Measurements from ENCODE around the gene EGFR. TPM values are rescaled to one million over a fixed set of nuclear protein-coding genes. Genes with fewer than 3 reads are reported as not detected.

EGFR gene
- total and polyA plus RNA-seq, 5 donors from 2014 or later, result not detected

DNA sequence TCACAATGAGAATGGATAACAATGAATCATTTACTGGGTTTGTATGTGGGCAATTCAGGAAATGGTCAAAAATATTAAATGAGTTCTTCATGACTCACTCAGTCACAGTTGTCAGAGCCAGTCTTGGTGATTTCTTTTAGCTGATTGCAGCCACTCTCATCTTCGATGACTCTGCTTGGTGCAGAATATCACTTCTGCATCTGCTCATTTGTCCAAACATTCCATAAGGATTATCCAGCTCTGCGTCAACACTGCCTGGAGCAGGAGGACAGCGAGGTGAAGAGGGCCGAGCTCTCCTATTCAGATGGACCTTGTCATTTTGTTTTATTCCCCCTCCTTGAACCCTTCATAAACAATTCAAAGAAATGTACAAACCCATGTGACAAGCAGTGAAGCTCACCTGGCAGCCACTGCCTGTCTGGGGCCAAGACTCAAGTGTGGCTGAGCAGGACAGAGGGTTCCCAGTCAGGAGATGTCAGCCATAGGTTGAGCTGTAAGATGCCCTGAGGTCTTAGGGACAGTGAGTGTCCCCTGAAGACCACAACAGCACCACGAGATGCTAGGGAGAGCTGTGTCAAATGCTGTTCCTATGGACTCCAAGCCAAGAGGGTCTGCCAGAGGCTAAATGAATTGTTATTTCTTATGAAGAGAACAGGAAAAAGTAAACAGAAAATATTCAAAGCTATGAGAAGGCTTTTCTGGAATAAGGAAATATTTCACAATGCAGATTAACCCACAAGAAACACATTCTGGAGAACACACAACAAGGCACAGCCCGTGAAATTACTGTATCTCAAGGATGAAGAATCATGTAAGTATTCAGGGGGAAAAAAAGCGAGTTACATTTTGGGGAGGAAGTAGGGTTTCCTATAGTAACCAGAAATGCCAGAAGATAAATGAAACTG is 33.1 kb upstream of the EGFR start:
- Mint-ChIP-seq H3K9me3 (peaks cover 0 to 4% (median 0%) of the 10 kb centered on the region in 7 donors), H3K4me3 (no peak overlapping the region), H3K36me3 (no peaks in the 10 kb centered on the region), H3K4me1 (no peaks in the 10 kb centered on the region), H3K27ac (peak overlapping the region in 1 of 3 donors; percentile 33), H3K27me3 (peaks cover 1% of the 10 kb centered on the region)
- ATAC-seq (ENCODE audit: low read depth in 2 of 2) (no peak), DNase-seq (no peak)
- H3K9me3 ChIP-seq (ENCODE audit: control insufficient read depth in 2 of 2, low read length in 2 of 2), result no peaks in the 10 kb centered on the region
- no peak overlapping the region for H3K27ac ChIP-seq (ENCODE audit: insufficient read depth, low read length, poor library complexity, severe bottlenecking)
- H3K4me3 ChIP-seq (ENCODE audit: low read depth, low read length), result no peak overlapping the region
- H3K27me3 ChIP-seq (ENCODE audit: control insufficient read depth, insufficient read depth, low read length), result no peaks in the 10 kb centered on the region
- H3K36me3 ChIP-seq (ENCODE audit: control insufficient read depth, insufficient read depth, low read length), result no peaks in the 10 kb centered on the region
- H3K4me1 ChIP-seq (ENCODE audit: control insufficient read depth, insufficient read depth, low read length, poor library complexity, severe bottlenecking), result no peaks in the 10 kb centered on the region

- no peaks in the 10 kb centered on the region for H3K36me3 Mint-ChIP-seq
- Histone ChIP-seq H3K27ac (ENCODE audit: insufficient read depth, low read length, poor library complexity, severe bottlenecking) (no peak overlapping the region), H3K36me3 (ENCODE audit: control insufficient read depth, insufficient read depth, low read length) (no peaks in the 10 kb centered on the region), H3K4me1 (ENCODE audit: control insufficient read depth, insufficient read depth, low read length, poor library complexity, severe bottlenecking) (no peaks in the 10 kb centered on the region), H3K9me3 (ENCODE audit: control insufficient read depth in 2 of 2, low read length in 2 of 2) (no peaks in the 10 kb centered on the region), H3K27me3 (ENCODE audit: control insufficient read depth, insufficient read depth, low read length) (no peaks in the 10 kb centered on the region), H3K4me3 (ENCODE audit: low read depth, low read length) (no peak overlapping the region)
- ATAC-seq (ENCODE audit: low read depth in 2 of 2), result no peak
- peaks cover 0 to 4% (median 0%) of the 10 kb centered on the region in 7 donors for H3K9me3 Mint-ChIP-seq
- H3K4me3 Mint-ChIP-seq, result no peak overlapping the region
- DNase-seq, result no peak
- H3K27ac Mint-ChIP-seq, result no peak overlapping the region
- H3K27me3 Mint-ChIP-seq, result peaks cover 4% of the 10 kb centered on the region
- no peaks in the 10 kb centered on the region for H3K4me1 Mint-ChIP-seq
Measured at GRCh38 chr7:54986716-54987115, 32.1 kb upstream of the EGFR start.

GRCh38 chr7:54987772-54988171 is 31.0 kb upstream of the EGFR start:
- Mint-ChIP-seq H3K9me3 (peaks cover 0 to 4% (median 0%) of the 10 kb centered on the region in 7 donors), H3K27me3 (peaks cover 4% of the 10 kb centered on the region), H3K4me1 (no peaks in the 10 kb centered on the region), H3K27ac (no peak overlapping the region), H3K36me3 (no peaks in the 10 kb centered on the region), H3K4me3 (no peak overlapping the region)
- no peaks in the 10 kb centered on the region for H3K27me3 ChIP-seq (ENCODE audit: control insufficient read depth, insufficient read depth, low read length)
- H3K4me1 ChIP-seq (ENCODE audit: control insufficient read depth, insufficient read depth, low read length, poor library complexity, severe bottlenecking), result no peaks in the 10 kb centered on the region
- DNase-seq, result no peak
- no peak for ATAC-seq (ENCODE audit: low read depth in 2 of 2)
- no peak overlapping the region for H3K4me3 ChIP-seq (ENCODE audit: low read depth, low read length)
- no peak overlapping the region for H3K27ac ChIP-seq (ENCODE audit: insufficient read depth, low read length, poor library complexity, severe bottlenecking)
- no peaks in the 10 kb centered on the region for H3K9me3 ChIP-seq (ENCODE audit: control insufficient read depth in 2 of 2, low read length in 2 of 2)
- no peaks in the 10 kb centered on the region for H3K36me3 ChIP-seq (ENCODE audit: control insufficient read depth, insufficient read depth, low read length)

DNA sequence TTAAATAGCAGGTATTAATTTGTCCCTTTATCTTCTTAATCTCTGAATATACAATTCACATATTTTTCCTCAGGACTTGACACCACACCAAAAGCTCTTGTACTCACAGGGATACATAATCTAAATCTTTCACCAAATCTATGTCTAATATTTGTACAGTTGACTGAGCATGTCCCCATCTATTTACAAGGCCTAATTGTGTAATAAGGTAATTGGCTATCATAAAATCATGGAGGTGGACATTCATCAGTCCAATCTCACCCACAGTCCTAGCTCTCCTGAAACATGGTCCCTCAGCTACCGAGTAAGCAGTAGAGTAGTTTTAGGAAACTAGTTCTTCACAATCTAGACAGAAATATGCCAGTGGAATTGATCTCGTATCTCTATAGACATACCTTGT is 30.3 kb upstream of the EGFR start:
- Histone ChIP-seq H3K4me1 (ENCODE audit: control insufficient read depth, insufficient read depth, low read length, poor library complexity, severe bottlenecking) (no peaks in the 10 kb centered on the region), H3K4me3 (ENCODE audit: low read depth, low read length) (no peak overlapping the region), H3K27me3 (ENCODE audit: control insufficient read depth, insufficient read depth, low read length) (no peaks in the 10 kb centered on the region), H3K36me3 (ENCODE audit: control insufficient read depth, insufficient read depth, low read length) (no peaks in the 10 kb centered on the region), H3K9me3 (ENCODE audit: control insufficient read depth in 2 of 2, low read length in 2 of 2) (no peaks in the 10 kb centered on the region), H3K27ac (ENCODE audit: insufficient read depth, low read length, poor library complexity, severe bottlenecking) (no peak overlapping the region)
- DNase-seq, result no peak
- no peak overlapping the region for H3K27ac Mint-ChIP-seq
- no peak for ATAC-seq (ENCODE audit: low read depth in 2 of 2)
- no peaks in the 10 kb centered on the region for H3K36me3 Mint-ChIP-seq
- H3K4me1 Mint-ChIP-seq, result no peaks in the 10 kb centered on the region
- H3K4me3 Mint-ChIP-seq, result no peak overlapping the region
- peaks cover 0 to 4% (median 0%) of the 10 kb centered on the region in 7 donors for H3K9me3 Mint-ChIP-seq
- H3K27me3 Mint-ChIP-seq, result peaks cover 4% of the 10 kb centered on the region

- Histone ChIP-seq H3K4me1 (ENCODE audit: control insufficient read depth, insufficient read depth, low read length, poor library complexity, severe bottlenecking) (no peaks in the 10 kb centered on the region), H3K9me3 (ENCODE audit: control insufficient read depth in 2 of 2, low read length in 2 of 2) (no peaks in the 10 kb centered on the region), H3K36me3 (ENCODE audit: control insufficient read depth, insufficient read depth, low read length) (no peaks in the 10 kb centered on the region), H3K27ac (ENCODE audit: insufficient read depth, low read length, poor library complexity, severe bottlenecking) (no peak overlapping the region), H3K27me3 (ENCODE audit: control insufficient read depth, insufficient read depth, low read length) (no peaks in the 10 kb centered on the region), H3K4me3 (ENCODE audit: low read depth, low read length) (no peak overlapping the region)
- H3K36me3 Mint-ChIP-seq, result no peaks in the 10 kb centered on the region
- peaks cover 0 to 4% (median under 1%) of the 10 kb centered on the region in 7 donors for H3K9me3 Mint-ChIP-seq
- H3K4me3 Mint-ChIP-seq, result no peak overlapping the region
- ATAC-seq (ENCODE audit: low read depth in 2 of 2) (no peak), DNase-seq (no peak)
- H3K4me1 Mint-ChIP-seq, result no peaks in the 10 kb centered on the region
- H3K27ac Mint-ChIP-seq, result no peak overlapping the region
- H3K27me3 Mint-ChIP-seq, result peaks cover 6% of the 10 kb centered on the region
Measured at GRCh38 chr7:54989453-54990225, 29.2 kb upstream of the EGFR start.

DNA sequence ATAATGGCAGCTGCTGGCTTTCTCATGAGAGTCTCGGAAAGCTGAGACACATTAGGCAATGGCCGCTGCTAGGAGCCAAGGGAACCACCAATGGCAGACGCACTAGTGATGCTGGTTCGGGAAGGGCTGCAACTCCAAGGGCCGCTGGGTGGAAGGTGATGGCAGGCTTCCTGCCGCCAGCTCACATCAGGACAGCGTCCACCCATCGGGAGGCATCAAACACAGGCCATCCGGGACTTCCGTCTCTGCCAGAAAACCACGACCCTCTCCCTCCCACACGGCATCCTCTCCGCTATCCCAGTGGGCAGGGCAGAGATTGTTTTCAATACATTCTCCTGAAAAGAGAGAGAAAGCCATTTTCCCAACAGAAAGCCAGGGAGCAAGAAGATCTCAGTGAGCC is 27.5 kb upstream of the EGFR start:
- H3K9me3 Mint-ChIP-seq, result peaks cover 0 to 3% (median 0%) of the 10 kb centered on the region in 7 donors

DNA sequence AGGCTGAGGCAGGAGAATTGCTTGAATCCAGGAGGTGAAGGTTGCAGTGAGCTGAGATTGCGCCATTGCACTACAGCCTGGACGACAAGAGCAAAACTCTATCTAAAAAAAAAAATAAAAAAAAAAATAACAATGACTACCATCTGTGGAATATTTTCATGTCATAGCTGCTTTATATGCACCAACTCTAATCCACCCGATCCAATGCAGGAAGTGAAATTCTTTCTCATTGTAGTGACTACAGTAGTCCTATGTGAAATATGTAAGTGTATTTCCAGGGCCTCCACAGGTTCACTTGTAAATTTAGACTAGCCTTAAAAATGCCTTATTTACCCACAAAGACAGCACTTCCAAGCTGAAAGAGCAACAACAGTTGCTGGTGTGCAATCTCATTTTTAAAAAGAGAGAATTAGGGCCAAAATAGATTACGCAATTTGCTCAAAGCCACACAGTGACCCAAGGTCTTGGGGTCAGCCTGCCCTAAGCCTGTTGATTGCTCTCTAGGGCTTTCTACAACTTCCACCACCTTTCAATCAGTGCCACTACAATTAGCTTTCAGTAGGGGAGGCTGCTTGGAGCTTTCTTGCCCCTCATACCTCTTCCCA is 25.8 kb upstream of the EGFR start:
- Mint-ChIP-seq H3K36me3 (no peaks in the 10 kb centered on the region), H3K27ac (no peak overlapping the region), H3K9me3 (peaks cover 0 to 3% (median 0%) of the 10 kb centered on the region in 7 donors), H3K4me3 (no peak overlapping the region), H3K4me1 (peaks cover 0 to 8% (median 1%) of the 10 kb centered on the region in 4 donors), H3K27me3 (peaks cover 12% of the 10 kb centered on the region)
- ATAC-seq (ENCODE audit: low read depth in 2 of 2), result no peak
- Histone ChIP-seq H3K4me3 (ENCODE audit: low read depth, low read length) (no peak overlapping the region), H3K4me1 (ENCODE audit: control insufficient read depth, insufficient read depth, low read length, poor library complexity, severe bottlenecking) (no peaks in the 10 kb centered on the region), H3K27me3 (ENCODE audit: control insufficient read depth, insufficient read depth, low read length) (no peaks in the 10 kb centered on the region), H3K36me3 (ENCODE audit: control insufficient read depth, insufficient read depth, low read length) (no peaks in the 10 kb centered on the region), H3K9me3 (ENCODE audit: control insufficient read depth in 2 of 2, low read length in 2 of 2) (no peaks in the 10 kb centered on the region), H3K27ac (ENCODE audit: insufficient read depth, low read length, poor library complexity, severe bottlenecking) (no peak overlapping the region)
- no peak for DNase-seq

More for the DNA sequence above, 27.5 kb upstream of the EGFR start:
- Mint-ChIP-seq H3K27ac (no peak overlapping the region), H3K36me3 (no peaks in the 10 kb centered on the region), H3K4me1 (peaks cover 0 to 5% (median 1%) of the 10 kb centered on the region in 4 donors), H3K4me3 (no peak overlapping the region), H3K27me3 (peaks cover 12% of the 10 kb centered on the region)
- Histone ChIP-seq H3K27me3 (ENCODE audit: control insufficient read depth, insufficient read depth, low read length) (no peaks in the 10 kb centered on the region), H3K27ac (ENCODE audit: insufficient read depth, low read length, poor library complexity, severe bottlenecking) (no peak overlapping the region), H3K9me3 (ENCODE audit: control insufficient read depth in 2 of 2, low read length in 2 of 2) (no peaks in the 10 kb centered on the region), H3K4me1 (ENCODE audit: control insufficient read depth, insufficient read depth, low read length, poor library complexity, severe bottlenecking) (no peaks in the 10 kb centered on the region), H3K4me3 (ENCODE audit: low read depth, low read length) (no peak overlapping the region), H3K36me3 (ENCODE audit: control insufficient read depth, insufficient read depth, low read length) (no peaks in the 10 kb centered on the region)
- ATAC-seq (ENCODE audit: low read depth in 2 of 2) (no peak), DNase-seq (no peak)

Data from CD4-positive, CD25-positive, alpha-beta regulatory T cell (primary cell).